Immature natural killer cell (primary cell): ENCODE results near the gene ADAMTSL3. TPM values are rescaled to one million over a fixed set of nuclear protein-coding genes. Genes with fewer than 3 reads are reported as not detected.

Experiments used
- DNase-seq, 3 donors: peaks; one replicate each; pipeline ENCODE4 v3.0.0; 2022; ENCODE audit warnings: mixed read lengths in 1 of 3
- H3K27ac Mint-ChIP-seq, 6 donors: one replicate each; pipeline ENCODE4 v1.8.0; 2020; ENCODE audit warnings: mixed read lengths in 6 of 6, mild to moderate bottlenecking in 5 of 6, inconsistent platforms in 4 of 6, moderate library complexity in 3 of 6
- H3K27me3 Mint-ChIP-seq, 3 donors: one replicate each; pipeline ENCODE4 v1.8.0; 2020 to 2021; ENCODE audit warnings: low read depth in 3 of 3, mild to moderate bottlenecking in 3 of 3, mixed read lengths in 3 of 3, moderate library complexity in 3 of 3, inconsistent platforms in 1 of 3
- H3K36me3 Mint-ChIP-seq, 3 donors: one replicate each; pipeline ENCODE4 v1.8.0; 2020; ENCODE audit warnings: mixed read lengths in 3 of 3, inconsistent platforms in 2 of 3, mild to moderate bottlenecking in 2 of 3
- H3K4me1 Mint-ChIP-seq, 2 donors: one replicate each; pipeline ENCODE4 v1.8.0; 2020; ENCODE audit warnings: inconsistent platforms in 2 of 2, mild to moderate bottlenecking in 2 of 2, mixed read lengths in 2 of 2, moderate library complexity in 1 of 2
- H3K4me3 Mint-ChIP-seq, 5 donors: one replicate each; pipeline ENCODE4 v1.8.0; 2020; ENCODE audit warnings: mild to moderate bottlenecking in 5 of 5, mixed read lengths in 5 of 5, inconsistent platforms in 3 of 5, moderate library complexity in 3 of 5
- H3K9me3 Mint-ChIP-seq, 6 donors: one replicate each; pipeline ENCODE4 v1.8.0; 2020; ENCODE audit warnings: mild to moderate bottlenecking in 6 of 6, mixed read lengths in 6 of 6, inconsistent platforms in 4 of 6, moderate library complexity in 3 of 6
- polyA plus RNA-seq, 3 donors: library from polyadenylated mRNA; unstranded; fragments of 300-500 nt; fragmentation: Illumina TruSeq; gene quantifications; one replicate each; pipeline ENCODE4 v1.2.3, GENCODE V29; 2021

The ADAMTSL3 gene
- polyA plus RNA-seq, 3 donors from 2014 or later: not detected

GRCh38 chr15:83912343-83912742, 258.4 kb downstream of the ADAMTSL3 start:
- no peaks in the 10 kb centered on the region for H3K4me1 Mint-ChIP-seq
- no peaks in the 10 kb centered on the region for H3K36me3 Mint-ChIP-seq
- no peaks in the 10 kb centered on the region for H3K27me3 Mint-ChIP-seq
- peaks cover 0 to 2% (median 0%) of the 10 kb centered on the region in 6 donors for H3K9me3 Mint-ChIP-seq
- no peak overlapping the region for H3K4me3 Mint-ChIP-seq
- no peak for DNase-seq
- H3K27ac Mint-ChIP-seq: no peak overlapping the region

GRCh38 chr15:83913034-83913632, 259.2 kb downstream of the ADAMTSL3 start:
- no peak overlapping the region for H3K4me3 Mint-ChIP-seq
- no peak for DNase-seq
- H3K9me3 Mint-ChIP-seq: peaks cover 0 to 2% (median 0%) of the 10 kb centered on the region in 6 donors
- H3K4me1 Mint-ChIP-seq: no peaks in the 10 kb centered on the region
- H3K36me3 Mint-ChIP-seq: no peaks in the 10 kb centered on the region
- H3K27me3 Mint-ChIP-seq: no peaks in the 10 kb centered on the region
- no peak overlapping the region for H3K27ac Mint-ChIP-seq

GRCh38 chr15:83914906-83915305, 261.0 kb downstream of the ADAMTSL3 start:
- H3K27me3 Mint-ChIP-seq: peaks cover 0 to 3% (median 1%) of the 10 kb centered on the region in 3 donors
- no peak for DNase-seq
- H3K36me3 Mint-ChIP-seq: no peaks in the 10 kb centered on the region
- no peak overlapping the region for H3K27ac Mint-ChIP-seq
- peaks cover 0 to 9% of the 10 kb centered on the region in 2 donors for H3K4me1 Mint-ChIP-seq
- no peak overlapping the region for H3K4me3 Mint-ChIP-seq
- peaks cover 0 to 3% (median 0%) of the 10 kb centered on the region in 6 donors for H3K9me3 Mint-ChIP-seq

- H3K36me3 Mint-ChIP-seq: no peaks in the 10 kb centered on the region
- H3K27ac Mint-ChIP-seq: no peak overlapping the region
- DNase-seq: no peak
- peaks cover 0 to 2% (median 0%) of the 10 kb centered on the region in 6 donors for H3K9me3 Mint-ChIP-seq
- peaks cover 0 to 9% of the 10 kb centered on the region in 2 donors for H3K4me1 Mint-ChIP-seq
- H3K4me3 Mint-ChIP-seq: no peak overlapping the region
- peaks cover 0 to 3% (median 1%) of the 10 kb centered on the region in 3 donors for H3K27me3 Mint-ChIP-seq
Observed at GRCh38 chr15:83917432-83917831, 263.5 kb downstream of the ADAMTSL3 start.

GRCh38 chr15:83918011-83918410, 264.1 kb downstream of the ADAMTSL3 start:
- H3K36me3 Mint-ChIP-seq: no peaks in the 10 kb centered on the region
- DNase-seq: no peak
- peaks cover 0 to 9% of the 10 kb centered on the region in 2 donors for H3K4me1 Mint-ChIP-seq
- peaks cover 0 to 3% (median 1%) of the 10 kb centered on the region in 3 donors for H3K27me3 Mint-ChIP-seq
- no peak overlapping the region for H3K27ac Mint-ChIP-seq
- H3K4me3 Mint-ChIP-seq: no peak overlapping the region
- H3K9me3 Mint-ChIP-seq: peaks cover 0 to 2% (median 0%) of the 10 kb centered on the region in 6 donors

- H3K9me3 Mint-ChIP-seq: peaks cover 0 to 2% (median 0%) of the 10 kb centered on the region in 6 donors
- DNase-seq: peak; percentile 11 to 37 (median 14)
- peaks cover 0 to 3% (median 1%) of the 10 kb centered on the region in 3 donors for H3K27me3 Mint-ChIP-seq
- no peaks in the 10 kb centered on the region for H3K36me3 Mint-ChIP-seq
- H3K4me3 Mint-ChIP-seq: peak overlapping the region; percentile 6 to 62 (median 26)
- peak overlapping the region; percentile 4 to 76 (median 36) for H3K27ac Mint-ChIP-seq
- peaks cover 0 to 9% of the 10 kb centered on the region in 2 donors for H3K4me1 Mint-ChIP-seq
Observed at GRCh38 chr15:83919319-83919830, 265.5 kb downstream of the ADAMTSL3 start.

- DNase-seq: no peak
- Mint-ChIP-seq H3K27me3 (peaks cover 0 to 3% (median 1%) of the 10 kb centered on the region in 3 donors), H3K4me3 (peak overlapping the region in 1 of 5 donors; percentile 62), H3K9me3 (peaks cover 0 to 2% (median 0%) of the 10 kb centered on the region in 6 donors), H3K36me3 (no peaks in the 10 kb centered on the region), H3K4me1 (peaks cover 0 to 9% of the 10 kb centered on the region in 2 donors), H3K27ac (peak overlapping the region in 5 of 6 donors; percentile 10 to 76 (median 31))
Observed at GRCh38 chr15:83919978-83920510, 266.1 kb downstream of the ADAMTSL3 start.

- H3K9me3 Mint-ChIP-seq: peaks cover 0 to 2% (median 0%) of the 10 kb centered on the region in 6 donors
Observed at GRCh38 chr15:83922649-83923294, 268.8 kb downstream of the ADAMTSL3 start.

GRCh38 chr15:83926116-83926515, 272.2 kb downstream of the ADAMTSL3 start:
- DNase-seq: no peak
- Mint-ChIP-seq H3K4me1 (no peaks in the 10 kb centered on the region), H3K27ac (no peak overlapping the region), H3K27me3 (no peaks in the 10 kb centered on the region), H3K4me3 (no peak overlapping the region), H3K9me3 (peaks cover 0 to 2% (median 0%) of the 10 kb centered on the region in 6 donors), H3K36me3 (no peaks in the 10 kb centered on the region)

More at GRCh38 chr15:83922649-83923294, 268.8 kb downstream of the ADAMTSL3 start:
- no peak overlapping the region for H3K27ac Mint-ChIP-seq
- peaks cover 0 to 9% of the 10 kb centered on the region in 2 donors for H3K4me1 Mint-ChIP-seq
- H3K36me3 Mint-ChIP-seq: no peaks in the 10 kb centered on the region
- no peak for DNase-seq
- no peak overlapping the region for H3K4me3 Mint-ChIP-seq
- peaks cover 0 to 3% (median 1%) of the 10 kb centered on the region in 3 donors for H3K27me3 Mint-ChIP-seq

GRCh38 chr15:83927704-83928391, 273.9 kb downstream of the ADAMTSL3 start:
- Mint-ChIP-seq H3K4me1 (no peaks in the 10 kb centered on the region), H3K27me3 (peaks cover 0 to 2% (median 2%) of the 10 kb centered on the region in 3 donors), H3K27ac (no peak overlapping the region), H3K4me3 (no peak overlapping the region), H3K9me3 (peaks cover 0 to 3% (median under 1%) of the 10 kb centered on the region in 6 donors), H3K36me3 (no peaks in the 10 kb centered on the region)
- DNase-seq: no peak

- Mint-ChIP-seq H3K4me1 (no peaks in the 10 kb centered on the region), H3K36me3 (no peaks in the 10 kb centered on the region), H3K27me3 (peaks cover 0 to 2% (median 2%) of the 10 kb centered on the region in 3 donors), H3K27ac (no peak overlapping the region), H3K4me3 (no peak overlapping the region), H3K9me3 (peaks cover 0 to 8% (median 4%) of the 10 kb centered on the region in 6 donors)
- DNase-seq: no peak
Observed at GRCh38 chr15:83928392-83928734, 274.4 kb downstream of the ADAMTSL3 start.

- no peaks in the 10 kb centered on the region for H3K4me1 Mint-ChIP-seq
- H3K27ac Mint-ChIP-seq: no peak overlapping the region
- H3K4me3 Mint-ChIP-seq: no peak overlapping the region
- no peak for DNase-seq
- no peaks in the 10 kb centered on the region for H3K36me3 Mint-ChIP-seq
- H3K27me3 Mint-ChIP-seq: peaks cover 0 to 2% (median 2%) of the 10 kb centered on the region in 3 donors
- H3K9me3 Mint-ChIP-seq: peaks cover 0 to 8% (median 4%) of the 10 kb centered on the region in 6 donors
Observed at GRCh38 chr15:83928878-83929418, 275.0 kb downstream of the ADAMTSL3 start.

GRCh38 chr15:83929619-83930018, 275.7 kb downstream of the ADAMTSL3 start:
- no peak overlapping the region for H3K27ac Mint-ChIP-seq
- H3K4me1 Mint-ChIP-seq: no peaks in the 10 kb centered on the region
- peaks cover 0 to 10% (median 4%) of the 10 kb centered on the region in 6 donors for H3K9me3 Mint-ChIP-seq
- peaks cover 0 to 2% (median 2%) of the 10 kb centered on the region in 3 donors for H3K27me3 Mint-ChIP-seq
- DNase-seq: no peak
- H3K4me3 Mint-ChIP-seq: no peak overlapping the region
- H3K36me3 Mint-ChIP-seq: no peaks in the 10 kb centered on the region
